Hematopoietic multipotent progenitor cell treated with erythropoietin and hydrocortisone succinate and interleukin-3 and kit ligand, for 6 days (in vitro differentiated cells): Measurements from ENCODE around the gene PLA1A.
A peak's percentile ranks its signal among the peaks of the same experiment; 100 is the strongest.
"Not testable (repeated sequence)": the region's sequence is repeated elsewhere in the genome, so short reads cannot be mapped to it uniquely, and the experiment has no call there.

Experiments used
- DNase-seq: peaks from one replicate; pipeline ENCODE4 v3.0.0-alpha.2; 2015

Gene PLA1A

DNA sequence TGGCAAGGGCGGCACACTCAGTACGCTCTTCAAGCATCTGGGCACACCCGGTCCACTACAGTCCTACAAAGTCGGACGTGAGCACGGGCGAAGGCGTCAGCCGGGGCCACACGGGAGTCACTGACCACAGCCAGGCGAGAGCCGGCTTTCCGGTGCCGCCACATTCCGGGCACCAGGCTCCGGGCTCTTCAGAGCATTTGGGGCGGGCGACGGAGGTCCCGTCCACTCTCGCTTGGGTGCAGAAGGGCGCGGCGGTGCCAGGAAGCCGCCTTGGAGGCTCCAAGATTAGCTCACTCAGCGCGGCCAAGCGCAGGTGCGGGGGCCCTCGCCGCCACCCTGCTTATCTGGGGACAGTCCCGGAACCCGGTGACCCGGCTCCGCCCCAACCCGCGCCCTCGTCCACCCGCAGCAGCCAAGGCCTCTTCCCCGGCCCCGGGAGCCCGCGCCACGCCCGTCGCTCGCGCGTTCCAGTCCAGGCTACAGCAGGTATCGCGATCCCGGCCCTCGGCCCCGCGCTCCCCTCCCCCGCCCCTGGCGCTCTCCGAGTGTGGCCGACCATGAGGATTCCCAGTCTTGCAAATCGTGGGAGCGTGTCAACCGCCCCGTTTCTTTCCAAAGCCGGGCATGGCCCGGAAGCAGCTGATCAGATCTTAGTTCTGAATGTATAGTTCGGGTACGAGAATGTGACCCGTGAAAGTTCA is 18.2 kb upstream of the PLA1A start, which contains the start of gene ADPRH:
TSS of gene ADPRH (plus strand) at position 127 of the 701 bp plus-strand sequence. CDS start 2,678 bp downstream, outside the sequence.
- DNase-seq: peak; percentile 68

DNA sequence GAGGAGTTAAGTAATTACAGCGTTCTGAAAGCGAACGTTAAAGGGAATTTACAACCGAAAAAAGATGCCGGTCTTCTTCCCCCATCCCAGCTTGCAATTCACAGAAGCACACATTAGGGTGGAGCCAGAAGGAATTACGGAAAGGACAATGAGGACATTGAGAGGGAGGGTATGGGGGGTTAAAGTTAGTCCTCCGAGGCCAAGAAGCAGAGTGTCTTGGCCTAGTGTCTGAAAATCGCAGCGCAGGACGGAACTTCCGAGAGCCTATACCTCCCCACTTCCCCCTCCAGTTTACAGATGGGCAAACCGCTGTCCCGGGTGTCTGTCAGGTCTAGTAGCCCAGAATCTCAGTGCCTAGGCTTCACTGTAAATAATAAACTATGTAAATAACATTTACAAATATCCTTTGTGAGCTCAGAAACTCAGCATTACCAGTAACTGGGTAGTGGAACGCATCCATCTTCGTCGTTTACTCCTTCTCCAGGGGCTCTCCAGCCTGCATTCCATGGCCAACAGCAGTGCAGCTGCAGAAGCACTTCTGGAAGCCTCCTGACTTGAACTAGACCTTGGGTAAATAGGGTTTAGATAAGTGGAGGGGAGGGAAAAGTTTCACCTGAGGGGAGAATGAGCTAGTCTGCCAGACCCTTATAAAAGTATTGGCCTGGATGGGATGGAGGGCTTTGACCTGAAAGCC is 17.5 kb upstream of the PLA1A start:
- DNase-seq: peak; percentile 67

DNA sequence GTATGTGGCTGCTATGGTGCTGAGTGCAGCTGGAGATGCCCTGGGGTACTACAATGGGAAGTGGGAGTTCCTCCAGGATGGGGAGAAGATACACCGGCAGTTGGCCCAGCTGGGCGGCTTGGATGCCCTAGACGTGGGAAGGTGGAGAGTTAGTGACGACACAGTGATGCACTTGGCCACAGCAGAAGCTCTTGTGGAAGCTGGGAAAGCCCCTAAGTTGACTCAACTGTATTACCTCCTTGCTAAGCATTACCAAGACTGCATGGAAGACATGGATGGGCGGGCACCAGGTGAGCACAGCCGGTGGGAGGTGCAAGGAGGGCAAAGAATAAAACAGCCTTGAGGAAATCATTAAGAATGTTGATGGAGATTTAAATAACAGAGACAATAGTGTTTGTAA is 15.5 kb upstream of the PLA1A start:
- DNase-seq: no peak

DNA sequence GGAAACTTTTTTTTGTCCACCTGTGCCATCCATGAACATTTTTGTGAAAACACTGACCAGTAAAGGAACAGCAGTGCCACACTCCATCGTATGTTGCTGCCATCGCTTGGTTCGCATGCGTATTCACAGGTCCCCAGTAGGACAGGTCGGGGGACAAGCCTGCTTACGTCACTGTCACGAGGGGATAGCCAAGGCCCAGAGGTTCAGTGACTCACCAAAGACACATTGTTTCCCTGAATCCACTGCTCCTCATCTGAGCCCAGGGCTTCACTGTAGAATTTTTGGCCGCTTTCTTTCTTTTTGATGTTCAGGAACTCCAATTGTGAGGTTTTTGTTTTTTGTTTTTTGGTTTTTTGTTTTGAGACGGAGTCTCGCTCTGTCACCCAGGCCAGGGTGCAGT is 12.5 kb upstream of the PLA1A start:
- no peak for DNase-seq

DNA sequence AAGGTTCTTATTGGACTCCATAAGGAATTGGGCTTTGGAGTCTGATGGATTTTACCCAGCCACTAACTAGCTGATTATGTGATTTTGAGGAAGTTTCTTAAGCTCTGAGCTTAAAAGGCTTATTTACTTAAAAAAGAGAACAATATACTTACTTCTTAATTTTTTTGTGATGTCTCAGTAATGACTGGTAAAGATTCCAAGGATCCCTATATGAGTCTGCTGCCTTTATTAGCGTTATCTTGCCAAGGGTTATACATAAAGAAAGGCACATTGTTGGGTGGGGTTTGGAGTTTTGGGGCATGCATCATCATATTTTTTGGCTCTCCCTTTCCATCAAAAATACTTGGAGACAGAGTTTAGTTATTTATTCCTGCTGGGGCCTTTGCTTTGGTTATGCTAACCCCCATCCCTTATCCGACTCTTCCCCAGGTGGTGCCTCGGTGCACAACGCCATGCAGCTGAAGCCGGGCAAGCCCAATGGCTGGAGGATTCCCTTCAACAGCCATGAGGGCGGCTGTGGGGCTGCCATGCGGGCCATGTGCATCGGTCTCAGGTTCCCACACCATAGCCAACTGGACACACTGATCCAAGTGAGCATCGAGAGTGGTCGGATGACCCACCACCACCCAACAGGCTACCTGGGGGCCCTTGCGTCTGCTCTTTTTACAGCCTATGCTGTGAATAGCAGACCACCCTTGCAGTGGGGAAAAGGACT is 11.7 kb upstream of the PLA1A start:
- DNase-seq: no peak

DNA sequence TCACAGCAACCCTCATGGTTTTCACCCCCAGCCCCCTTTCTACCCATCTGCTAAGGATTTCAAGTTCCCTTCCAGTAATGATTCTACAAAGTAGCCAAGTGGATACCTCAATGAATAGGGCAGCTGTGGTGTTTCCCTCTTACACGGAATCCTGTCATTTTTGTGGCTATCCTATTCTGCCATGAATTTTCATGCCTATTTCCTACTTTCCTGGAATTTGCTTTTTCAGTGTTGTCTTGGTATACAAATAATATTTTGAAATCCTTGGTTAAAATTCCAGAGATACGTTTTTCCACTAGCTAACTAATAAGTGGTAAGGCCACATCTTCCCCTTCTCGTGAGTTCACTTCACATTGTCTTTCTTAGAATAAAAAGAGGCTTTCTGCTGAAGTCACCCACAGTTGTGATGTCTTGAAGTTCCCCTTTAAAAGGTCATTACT is 10.9 kb upstream of the PLA1A start:
- DNase-seq: no peak

DNA sequence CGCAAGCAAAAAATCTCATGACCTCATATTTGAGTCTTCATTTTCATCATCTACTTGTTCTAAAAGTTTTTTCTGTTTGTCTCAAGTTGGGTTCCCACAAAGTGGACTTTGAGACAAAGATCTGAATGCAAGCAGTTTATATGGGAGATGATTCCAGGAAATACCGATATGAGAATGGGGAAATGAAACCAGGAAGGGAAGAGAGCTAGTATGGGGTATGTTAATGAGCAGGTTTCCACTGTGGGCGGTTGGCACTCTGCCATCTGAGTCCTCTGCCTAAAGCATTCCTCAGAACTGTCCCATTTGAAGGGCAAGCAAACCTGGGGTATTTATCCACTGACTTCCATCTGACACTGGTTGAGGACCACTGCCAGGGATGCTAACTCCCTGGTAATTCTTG is 9.6 kb upstream of the PLA1A start:
- DNase-seq: no peak

DNA sequence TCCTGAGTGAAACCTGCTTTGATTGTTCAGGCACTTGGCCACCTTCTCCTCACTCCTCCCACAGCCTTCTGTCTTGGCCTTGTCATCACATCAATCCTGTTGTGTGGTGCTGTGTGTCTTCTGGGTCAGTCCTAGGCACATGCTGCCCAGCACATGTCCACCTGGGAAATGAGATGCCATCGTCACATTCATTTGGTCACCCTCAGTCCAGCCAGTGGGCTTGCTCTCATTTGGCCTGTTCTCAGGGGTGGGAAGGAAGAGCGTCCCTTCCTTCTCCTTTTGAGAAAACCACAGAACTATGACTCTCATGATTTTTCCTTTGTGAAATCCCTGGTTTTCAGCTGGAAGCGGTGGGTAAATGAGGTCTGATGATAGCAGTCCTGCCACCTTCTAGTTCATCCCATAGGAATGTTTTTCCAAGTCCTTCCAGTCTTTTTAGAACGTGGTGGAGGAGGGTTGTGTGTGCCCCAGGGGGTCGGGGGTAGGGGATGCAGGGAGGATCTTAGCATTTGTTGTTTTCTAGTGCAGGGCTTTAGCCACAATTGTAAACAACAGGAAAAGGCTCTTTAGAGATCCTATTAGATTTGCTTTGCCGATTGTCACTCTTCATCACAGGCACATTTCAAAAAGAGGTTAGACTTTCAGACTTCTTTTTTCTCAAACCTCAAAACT is 8.4 kb upstream of the PLA1A start:
- DNase-seq: no peak

DNA sequence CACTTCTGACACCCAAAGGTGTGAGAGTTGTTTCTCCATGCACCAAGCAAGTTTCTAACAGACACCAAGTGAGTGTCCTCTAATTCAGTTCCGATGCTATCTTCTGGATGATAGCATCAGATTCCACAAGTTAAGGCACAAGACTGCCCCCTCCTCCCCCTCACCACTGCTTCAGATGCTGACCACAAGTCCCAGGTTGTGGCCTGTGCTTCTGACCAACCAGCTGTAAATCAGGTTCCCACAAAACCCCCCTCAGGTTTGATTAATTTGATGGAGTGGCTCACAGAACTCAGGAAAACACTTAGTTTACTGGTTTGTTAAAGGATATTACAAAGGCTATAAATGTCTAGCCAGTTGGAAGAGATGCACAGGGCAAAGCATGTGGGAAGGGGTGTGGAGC is 7.0 kb upstream of the PLA1A start:
- DNase-seq: no peak

DNA sequence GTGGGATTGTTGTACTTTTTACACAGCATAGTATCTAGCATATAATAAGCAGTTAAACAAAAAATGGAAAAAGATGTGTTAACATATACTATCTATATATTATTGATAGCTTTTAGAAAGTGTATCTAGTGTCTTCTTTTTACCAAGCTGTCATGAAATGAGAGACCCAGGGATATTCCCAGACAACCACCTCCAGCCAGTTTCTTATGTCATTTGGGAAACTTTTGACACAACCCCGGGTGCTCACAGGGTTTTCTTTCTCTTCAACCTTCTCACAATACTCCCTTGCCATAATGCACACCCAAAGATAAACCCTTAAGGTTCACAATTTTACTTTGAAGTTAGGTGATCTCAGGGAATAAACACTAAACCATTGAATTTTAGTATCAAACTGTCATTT is 4.8 kb upstream of the PLA1A start:
- no peak for DNase-seq

DNA sequence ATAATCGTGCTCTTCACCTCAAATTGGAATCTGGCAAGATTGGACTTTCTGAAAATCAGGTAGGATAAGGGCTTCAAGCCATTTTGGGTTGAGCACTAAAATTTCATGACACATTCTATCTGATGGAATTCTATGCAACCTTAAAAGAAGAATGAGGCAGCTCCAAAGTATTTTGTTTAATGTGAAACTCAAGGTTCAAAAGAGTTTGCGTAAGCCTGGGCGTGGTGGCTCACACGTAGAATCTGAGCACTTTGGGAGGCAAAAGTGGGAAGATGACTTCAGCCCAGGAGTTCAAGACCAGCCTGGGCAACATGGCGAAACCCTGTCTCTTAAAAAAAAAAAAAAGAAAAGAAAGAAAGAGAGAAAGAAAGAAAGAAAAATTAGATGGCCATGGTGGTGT is 3.6 kb upstream of the PLA1A start:
- no peak for DNase-seq

DNA sequence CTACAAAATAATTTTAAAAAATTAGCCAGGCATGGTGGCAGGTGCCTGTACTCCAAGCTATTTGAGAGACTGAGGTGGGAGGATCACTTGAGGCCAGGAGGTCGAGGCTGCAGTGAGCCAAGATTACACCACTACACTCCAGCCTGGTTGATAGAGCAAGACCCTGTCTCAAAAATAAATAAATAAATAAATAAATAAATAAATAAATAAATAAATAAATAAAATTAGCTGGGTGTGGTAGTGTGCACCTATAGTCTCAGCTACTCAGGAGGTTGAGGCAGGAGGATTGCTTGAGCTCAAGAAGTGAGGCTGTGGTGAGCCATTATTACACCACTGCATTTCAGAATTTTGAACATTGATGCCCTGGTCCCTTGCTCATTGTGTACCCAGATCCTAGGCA is 2.8 kb upstream of the PLA1A start:
- DNase-seq: not testable (repeated sequence)

DNA sequence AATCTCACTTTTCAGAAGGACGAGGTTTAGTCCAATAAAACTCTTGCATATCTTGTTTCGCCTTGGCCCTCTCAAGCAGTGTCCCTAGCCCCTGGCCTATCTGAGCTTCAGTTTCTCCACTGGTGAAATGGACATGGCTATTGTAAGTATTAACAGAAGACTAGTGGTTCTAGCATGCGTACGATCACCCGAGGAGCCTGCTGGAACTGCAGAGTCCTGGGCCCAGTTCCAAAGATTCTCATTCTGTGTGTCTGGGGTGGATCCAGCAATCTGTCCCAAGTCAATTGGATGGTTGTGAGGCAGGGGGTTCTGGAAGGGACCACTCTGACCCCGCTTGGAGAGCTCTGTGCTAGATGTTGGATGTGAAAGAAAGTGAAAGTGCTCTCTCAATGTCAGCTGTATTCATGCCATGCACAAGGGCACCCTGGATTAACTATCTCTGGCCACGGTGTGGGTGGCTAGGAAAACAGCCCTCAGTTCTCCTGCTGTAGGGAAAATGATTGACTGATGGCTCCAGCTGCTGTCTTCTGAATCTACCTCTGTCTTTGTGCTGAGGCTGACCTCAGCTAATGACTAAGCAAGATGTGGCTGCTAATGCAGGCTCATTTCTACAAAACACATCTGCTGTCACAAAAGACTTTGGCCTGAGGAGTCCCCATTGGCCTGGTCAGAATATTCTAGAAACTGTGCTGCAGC is 1.9 kb upstream of the PLA1A start:
- DNase-seq: peak; percentile 10

DNA sequence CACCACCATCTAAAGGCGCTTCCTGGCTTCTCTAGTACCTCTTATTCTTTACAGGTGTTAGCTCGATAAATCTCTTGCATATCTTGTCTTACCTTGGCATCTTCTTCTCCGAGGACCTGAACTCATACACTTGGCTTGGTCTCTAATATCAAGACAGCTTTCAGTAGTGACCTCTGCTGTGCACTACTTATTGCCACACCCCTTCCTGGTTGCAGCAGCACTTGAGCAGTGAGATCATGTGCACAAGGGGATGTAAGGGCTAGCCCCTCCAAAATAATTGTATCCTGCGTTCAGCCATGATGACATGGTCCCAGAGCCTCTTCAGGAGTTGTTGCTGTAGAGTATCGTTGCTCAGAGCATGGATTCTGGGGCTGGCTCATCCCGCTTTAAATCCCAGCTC is 1.3 kb upstream of the PLA1A start:
- peak; percentile 32 for DNase-seq

DNA sequence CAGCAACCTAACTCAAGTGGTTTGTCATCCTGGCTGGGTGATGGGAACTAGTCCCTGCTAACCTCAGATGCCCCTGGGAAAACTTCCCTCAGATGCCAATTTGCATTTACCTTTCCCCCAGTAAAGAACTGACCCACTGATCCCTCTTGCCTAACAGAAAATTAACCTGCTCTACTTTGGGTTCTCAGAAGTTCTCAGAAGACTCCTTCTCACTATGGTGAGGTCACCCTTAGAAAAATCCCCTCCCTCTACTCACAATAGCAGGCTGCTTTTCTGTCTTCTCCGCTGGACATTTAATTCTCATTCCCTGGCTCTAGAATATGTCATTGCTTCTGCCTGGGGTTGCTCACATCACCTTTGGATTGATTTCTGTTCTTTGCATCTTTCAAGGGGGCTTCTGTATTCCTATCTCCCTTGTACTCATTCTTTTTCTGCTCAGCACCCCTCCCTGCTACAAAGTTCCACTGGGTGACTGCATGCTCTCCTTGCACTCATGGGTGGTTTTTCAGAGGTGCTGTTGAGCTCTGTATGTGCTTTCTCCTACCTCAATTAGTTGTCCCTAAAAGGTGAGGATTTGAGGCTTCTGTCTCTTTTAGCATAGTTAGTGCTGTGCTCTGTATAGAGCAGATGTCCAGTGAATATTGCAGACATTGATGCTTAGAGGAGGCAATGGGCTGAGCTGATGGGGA is 869 bp downstream of the PLA1A start:
- no peak for DNase-seq

DNA sequence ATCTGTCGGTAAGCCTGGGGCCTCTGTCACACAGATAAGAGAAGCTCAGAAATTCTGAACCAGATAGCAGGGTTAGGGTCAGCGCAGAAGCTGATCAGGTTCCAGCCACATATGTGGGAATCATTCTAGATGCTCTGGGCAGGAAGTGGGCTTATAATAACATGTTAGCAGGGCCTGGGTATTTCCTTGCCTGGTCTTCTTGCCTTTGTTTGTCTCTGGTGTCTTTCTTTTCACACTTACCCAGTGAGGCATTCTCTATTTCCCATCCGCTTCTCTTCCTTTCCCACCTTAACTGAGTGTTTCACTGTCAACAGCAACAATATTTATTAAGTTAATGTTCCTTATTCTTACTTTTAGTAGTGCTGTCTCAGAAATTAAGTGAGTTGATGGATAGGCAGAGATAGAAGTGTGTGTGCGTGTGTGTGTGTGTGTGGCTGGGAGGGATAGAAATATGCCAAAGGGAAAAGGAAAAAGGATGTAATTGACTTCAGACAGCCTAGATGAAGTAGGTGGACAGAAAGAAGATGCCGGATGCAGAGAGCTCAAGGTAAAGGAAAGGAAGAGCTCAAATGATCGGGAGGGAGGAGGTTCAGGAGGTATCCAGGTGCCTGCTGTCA is 2.0 kb downstream of the PLA1A start:
- DNase-seq: no peak

DNA sequence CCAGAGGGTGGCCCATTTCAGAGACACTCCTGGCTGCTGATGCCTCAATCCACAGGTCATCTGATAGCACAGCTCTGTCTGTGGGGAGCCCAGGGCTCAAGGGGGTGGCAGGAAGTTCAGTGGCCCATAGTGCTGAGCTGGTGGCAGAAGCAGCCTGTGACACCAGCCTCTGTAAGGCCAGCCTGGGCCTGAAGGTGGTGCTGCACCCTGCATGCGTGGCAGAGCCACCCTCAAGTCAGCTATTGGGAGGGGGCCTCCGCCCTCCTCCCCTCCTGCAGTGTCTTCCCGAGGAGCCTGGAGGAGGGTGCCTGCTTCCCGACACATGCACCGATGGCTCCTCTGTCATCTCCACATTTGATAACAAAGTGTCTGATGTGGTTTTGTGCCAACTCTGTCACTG is 3.0 kb downstream of the PLA1A start:
- peak; percentile 58 for DNase-seq

DNA sequence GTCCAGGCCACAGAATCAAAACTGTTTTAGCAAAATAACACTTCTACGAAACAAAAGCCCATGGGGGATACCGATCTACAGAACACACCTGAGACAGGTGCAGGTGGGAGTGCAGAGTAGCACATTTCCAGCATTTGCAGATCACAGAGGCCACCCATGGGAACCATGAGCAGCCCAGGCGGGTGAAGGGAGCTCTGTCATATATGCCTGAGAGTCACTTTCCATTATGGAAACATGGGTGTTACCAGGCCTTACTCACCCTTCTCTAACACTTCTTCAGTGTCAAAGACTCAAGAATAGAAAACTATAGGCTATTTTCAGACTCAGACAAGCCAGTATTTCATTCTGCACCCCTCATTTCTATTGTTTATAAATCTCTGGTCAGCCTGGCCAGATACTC is 3.5 kb downstream of the PLA1A start:
- no peak for DNase-seq

DNA sequence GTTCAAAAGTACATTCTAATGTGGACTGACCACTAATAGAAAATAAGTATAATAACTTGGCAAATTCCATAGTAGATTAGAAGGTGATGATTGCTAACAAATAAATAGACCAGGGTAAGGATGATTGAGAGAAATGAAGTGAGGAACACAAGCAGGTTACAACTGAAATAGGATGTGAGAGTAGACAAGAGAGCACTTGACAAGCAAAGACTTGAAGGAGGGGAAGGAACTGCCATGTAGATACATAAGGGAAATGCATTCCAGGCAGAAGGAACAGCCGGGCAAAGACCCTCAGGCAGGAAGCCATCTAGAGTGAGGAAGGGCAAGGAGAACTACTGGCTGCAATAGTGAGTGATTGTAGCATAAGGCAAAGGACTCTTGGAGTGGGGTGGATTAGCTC is 5.0 kb downstream of the PLA1A start:
- no peak for DNase-seq

DNA sequence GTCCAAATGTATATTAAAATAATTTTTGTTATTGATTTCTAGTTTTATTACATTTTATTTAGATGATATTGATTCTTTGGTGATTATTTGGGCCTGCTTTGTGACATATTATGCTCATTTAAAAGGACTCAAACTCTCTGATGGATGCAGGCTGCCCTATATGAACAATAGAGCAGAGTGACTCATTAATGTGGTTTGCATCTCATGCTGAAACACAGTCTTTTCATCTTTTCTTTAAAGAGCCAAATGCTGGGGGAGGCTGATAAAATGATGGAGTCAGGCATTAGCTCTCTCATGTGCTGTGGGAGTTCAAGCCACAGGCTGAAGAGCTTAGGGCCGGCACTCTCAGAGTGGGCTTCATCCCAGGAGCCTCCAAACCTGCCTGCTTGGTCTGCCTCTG is 7.2 kb downstream of the PLA1A start:
- DNase-seq: no peak

DNA sequence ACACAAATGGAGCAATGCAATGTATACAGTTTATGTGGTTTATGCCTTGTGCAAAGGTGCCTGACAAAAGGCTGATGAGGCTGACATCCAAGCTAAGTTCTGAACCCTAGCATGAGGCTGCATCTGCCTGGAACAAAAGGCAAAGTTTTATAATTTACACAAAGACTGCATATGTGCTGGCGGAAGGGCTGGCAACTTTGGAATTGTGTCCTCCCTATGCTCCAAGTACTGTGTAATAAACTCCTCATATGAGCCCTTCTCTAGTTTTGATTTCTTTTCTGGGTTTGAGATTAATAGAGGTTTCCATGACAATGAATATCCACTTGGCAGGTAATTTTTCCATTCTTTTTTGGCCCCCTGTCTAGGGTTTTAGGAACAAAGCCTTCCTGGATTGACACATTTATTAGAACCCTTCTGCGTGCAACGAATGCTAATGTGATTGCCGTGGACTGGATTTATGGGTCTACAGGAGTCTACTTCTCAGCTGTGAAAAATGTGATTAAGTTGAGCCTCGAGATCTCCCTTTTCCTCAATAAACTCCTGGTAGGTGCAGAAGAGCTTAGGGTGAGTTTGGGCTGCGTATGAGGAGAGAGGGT is 10.8 kb downstream of the PLA1A start:
- DNase-seq: no peak
